Sciatic nerve (tissue), 2 donors: ENCODE results near the gene GDPD1. TPM values are rescaled to one million over a fixed set of nuclear protein-coding genes. Genes with fewer than 3 reads are reported as not detected.
"Not testable (repeated sequence)": the region's sequence is repeated elsewhere in the genome, so short reads cannot be mapped to it uniquely, and the experiment has no call there.

Source experiments
- ATAC-seq: fragments of 200-7000 bp; cut with Tn5 transposase; one replicate; pipeline ENCODE4 v1.9.1; 2020; ENCODE audit warnings: mild to moderate bottlenecking, moderate library complexity
- DNase-seq: peaks from one replicate; pipeline ENCODE4 v3.0.0-alpha.2; 2020; ENCODE audit warnings: low spot score
- intact Hi-C: fragments of 100-400 bp; cut with DNase I; formaldehyde crosslinking; loops from one replicate; pipeline ENCODE4 v1.14.2; 2022
- total RNA-seq: library from RNA; stranded (reverse); fragmentation: NEBNext Ultra II Directional; extraction: Animal tissue kit (Norgen Biotek cat#: 25700); gene quantifications from one replicate; pipeline ENCODE4 v1.2.1, GENCODE V29; 2021
- donor health status: DM: no; HTN: no; CAD: no.
- donor health status: DM: no; HTN: no; CAD: no.

GDPD1 gene
- total RNA-seq, 1 donor from 2014 or later: 4.1 TPM

DNA sequence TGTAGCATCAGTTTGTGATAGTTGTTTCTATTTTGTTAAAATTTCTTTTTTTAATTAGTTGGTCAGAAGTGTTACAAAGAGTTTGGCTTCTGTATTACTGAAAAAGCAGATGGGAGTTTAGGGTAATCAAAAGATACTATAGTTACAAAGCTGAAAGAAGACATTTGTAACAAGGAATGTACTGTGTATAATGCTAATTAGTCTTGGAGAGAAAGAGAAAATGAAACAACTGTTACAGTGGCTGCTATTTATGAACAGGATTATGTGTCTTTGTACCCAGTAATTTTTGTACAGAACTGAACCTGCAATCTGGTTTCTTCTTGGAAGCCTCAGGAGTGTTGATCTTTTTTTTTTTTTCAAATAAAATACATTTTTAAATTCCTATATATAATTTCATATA, 14.3 kb downstream of the GDPD1 start:
- no peak for ATAC-seq
- intact Hi-C loops: no loop called here

DNA sequence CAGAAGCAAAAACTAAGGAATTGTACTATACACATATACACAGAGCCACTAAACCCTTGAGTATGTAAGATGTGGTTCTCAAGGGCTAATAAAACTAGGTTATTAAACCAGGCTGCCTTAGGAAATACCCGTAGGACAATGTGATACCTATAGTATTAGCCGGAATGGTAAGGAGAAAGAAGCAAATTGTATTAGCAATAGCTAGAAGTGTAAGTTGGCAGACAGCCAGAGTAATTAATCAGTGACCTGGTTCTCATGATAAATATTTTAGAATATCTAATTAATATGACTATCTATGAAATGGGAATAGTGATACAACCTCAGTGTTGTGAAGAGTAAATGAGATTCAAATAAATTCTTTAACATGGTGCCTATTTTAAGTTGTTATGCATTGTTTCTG, 18.6 kb downstream of the GDPD1 start:
- ATAC-seq (no peak), DNase-seq (no peak)
- intact Hi-C loops: no loop called here

More for the DNA sequence above, 14.3 kb downstream of the GDPD1 start:
- DNase-seq: no peak

DNA sequence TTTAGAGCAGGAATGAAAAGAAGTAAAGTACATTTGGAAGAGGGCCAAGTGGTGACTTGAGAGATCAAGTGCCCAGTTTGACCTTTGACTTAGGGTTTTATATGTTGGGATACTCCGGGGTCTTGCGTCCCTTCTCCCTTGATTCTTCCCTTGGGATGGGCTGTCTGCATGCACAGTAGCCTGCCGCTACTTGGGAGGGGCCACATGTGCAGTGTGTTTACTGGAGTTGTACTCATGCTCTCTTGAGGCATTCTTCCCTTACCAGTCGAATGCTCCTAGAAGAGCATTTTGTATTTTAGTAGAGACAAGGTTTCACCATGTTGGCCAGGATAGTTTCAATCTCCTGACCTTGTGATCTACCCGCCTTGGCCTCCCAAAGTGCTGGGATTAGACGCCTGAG, 23.8 kb downstream of the GDPD1 start:
- intact Hi-C loops: no loop called here
- ATAC-seq: no peak
- no peak for DNase-seq

DNA sequence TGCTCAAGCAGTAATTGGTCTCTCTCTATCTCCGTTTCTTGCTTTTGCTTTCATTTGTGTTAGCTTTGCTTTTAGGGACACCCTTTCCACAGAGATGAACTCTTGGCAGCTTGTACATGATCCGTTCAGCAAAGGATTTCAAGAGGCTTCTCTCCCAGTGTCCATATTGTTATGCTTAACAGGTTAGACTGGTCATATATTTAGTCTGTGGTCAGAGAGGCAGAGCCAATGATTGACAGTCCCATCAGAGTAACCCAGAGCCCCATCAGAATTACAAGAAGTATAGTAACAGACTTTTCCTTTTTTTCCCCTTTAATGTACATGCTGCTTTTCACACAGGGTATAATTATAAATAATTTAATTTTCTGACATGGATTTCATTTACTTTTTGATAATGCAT, 34.4 kb downstream of the GDPD1 start:
- DNase-seq (no peak), ATAC-seq (no peak)
- intact Hi-C loops: no loop called here

DNA sequence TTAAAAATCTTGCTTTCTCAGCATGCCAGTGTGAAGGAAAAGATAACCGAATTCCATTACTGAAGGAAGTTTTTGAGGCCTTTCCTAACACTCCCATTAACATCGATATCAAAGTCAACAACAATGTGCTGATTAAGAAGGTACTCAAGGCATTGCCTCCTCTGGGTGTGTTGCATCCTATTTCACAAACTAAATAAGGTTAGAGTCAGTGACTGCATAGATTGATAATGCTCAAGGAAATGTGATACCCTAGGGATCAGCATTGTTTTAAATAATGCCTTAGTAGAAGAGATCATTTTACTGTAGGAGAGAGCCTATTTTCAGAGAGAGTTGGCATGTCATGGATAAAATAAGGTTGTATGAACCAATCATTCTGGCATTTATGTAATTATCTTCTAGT, 36.8 kb downstream of the GDPD1 start:
- DNase-seq (no peak), ATAC-seq (no peak)
- intact Hi-C loops: no loop called here

DNA sequence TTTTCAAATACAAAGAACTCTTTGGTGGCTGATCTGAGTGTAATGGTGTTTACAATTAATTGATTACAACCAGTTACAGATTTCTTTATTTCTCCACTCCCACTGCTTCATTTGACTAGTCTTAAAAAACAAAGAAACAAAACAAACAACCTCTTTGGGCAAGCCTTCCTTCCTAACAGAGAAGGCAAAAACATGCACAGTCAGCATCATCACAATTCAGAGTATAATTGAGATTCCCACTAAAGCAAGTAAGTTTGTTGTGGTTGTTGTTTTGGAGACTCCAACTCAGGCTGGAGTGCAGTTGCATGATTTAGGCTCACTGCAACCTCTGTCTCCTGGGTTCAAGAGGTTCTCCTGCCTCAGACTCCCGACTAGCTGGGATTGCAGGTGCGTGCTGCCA, 40.4 kb downstream of the GDPD1 start:
- ATAC-seq: no peak
- no peak for DNase-seq
- intact Hi-C loops: no loop called here

DNA sequence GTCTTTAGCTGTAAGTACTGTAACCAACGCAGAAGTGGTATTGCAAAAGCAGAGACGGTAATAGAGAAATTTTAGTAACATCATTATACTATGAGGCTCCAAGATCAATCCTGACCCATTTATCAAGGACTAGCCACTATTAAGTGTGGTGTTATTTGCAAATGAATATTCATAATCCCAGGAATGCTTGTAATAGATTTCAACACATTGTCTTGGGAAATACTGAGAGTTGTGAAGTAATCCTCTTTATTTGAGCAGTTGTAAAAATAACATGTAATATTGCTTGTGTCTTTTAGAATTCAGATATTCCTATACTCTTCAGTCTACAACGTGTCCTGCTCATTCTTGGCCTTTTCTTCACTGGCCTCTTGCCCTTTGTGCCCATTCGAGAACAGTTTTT, 46.4 kb downstream of the GDPD1 start:
- DNase-seq (no peak), ATAC-seq (no peak)
- intact Hi-C loops: no loop called here

DNA sequence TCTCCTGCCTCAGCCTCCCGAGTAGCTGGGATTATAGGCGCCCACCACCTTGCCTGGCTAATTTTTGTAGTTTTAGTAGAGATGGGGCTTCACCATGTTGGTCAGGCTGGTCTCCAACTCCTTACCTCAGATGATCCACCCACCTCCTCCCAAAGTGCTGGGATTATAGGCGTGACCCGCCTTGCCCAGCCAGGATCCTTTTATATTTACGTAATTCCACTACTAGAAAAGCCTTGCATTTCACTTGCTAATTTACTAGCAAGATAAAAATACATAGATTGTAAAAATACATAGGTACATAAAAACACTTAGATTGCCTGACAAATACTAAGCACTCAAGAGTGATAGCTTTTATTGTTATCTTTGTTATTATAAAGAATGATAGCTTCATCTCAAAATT, 47.5 kb downstream of the GDPD1 start:
- DNase-seq: no peak
- ATAC-seq: no peak
- intact Hi-C loops: no loop called here

DNA sequence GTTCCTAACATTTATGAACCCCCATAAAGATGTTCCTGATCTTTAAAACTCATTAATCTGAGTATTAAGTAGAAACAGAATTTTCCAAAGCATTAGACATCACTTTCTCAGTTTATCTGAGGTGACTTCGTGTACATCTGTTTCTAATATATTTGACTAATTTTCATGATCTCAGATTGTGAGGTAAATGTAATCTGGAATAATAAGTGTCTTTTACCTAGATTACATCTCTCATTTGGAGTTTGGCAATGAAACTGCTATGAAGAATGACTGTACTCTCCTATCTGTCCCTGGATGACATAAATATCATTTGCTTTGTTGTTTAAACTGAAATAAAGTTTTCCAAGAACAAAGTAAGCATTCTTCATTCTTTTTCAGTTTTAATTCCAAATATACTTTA, 55.3 kb downstream of the GDPD1 start:
- intact Hi-C loops: no loop called here
- ATAC-seq (no peak), DNase-seq (no peak)

DNA sequence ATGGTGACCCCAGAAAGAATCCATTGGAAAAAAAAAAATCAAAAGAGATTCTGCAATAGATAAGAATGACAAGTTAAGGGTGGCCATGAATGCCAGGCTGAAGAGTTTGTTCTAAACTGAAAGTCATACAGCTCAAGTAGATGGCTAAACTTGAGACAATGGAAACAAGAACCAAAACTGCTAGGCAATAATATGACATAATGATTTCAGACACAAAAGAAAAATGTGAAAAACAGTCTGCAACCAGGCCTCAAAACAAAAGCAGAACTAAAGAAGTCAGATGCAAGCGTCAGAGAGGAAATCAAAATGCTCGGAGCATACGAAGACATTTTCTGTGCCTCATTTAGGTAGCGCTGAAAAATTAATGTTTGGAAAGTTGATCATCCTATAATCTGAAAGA, 56.7 kb downstream of the GDPD1 start:
- intact Hi-C loops: no loop called here
- DNase-seq (no peak), ATAC-seq (peak; percentile 73)

DNA sequence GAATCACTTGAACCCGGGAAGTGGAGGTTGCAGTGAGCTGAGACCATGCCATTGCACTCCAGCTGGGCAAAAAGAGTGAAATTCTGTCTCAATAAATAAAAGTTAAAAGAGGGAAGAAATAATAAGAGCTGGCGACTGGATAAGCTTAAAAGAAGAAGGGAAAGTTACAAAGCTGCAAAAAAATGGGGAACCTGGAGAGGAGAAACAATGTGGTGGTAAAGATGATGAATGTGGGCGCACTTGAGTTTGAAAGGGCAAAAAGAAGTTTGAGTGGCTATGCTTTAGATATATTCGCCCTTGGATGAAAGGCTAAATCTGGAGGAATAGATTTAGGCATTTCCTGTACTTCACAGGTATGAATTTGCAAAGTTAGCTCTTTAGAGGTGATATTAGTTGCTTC, 58.1 kb downstream of the GDPD1 start:
- peak; percentile 46 for ATAC-seq
- no peak for DNase-seq
- intact Hi-C loops: no loop called here

DNA sequence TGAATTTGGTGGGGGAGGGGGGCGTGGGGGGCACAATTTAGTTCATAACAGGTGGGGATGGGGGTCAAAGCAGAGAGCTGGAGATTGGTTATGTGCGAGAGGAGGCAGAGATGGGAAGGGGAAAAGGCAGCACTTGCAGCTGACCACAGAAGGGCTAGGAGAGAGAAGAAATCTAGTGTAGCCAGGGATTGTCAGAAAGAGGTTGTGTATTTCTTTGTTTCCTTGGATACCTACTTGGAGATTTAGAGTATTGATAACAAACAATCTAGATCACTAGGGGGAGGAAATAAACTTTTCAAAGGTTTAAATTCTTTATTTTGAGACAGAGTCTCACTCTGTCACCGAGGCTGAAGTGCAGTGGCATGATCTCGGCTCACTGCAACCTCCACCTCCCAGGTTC, 64.0 kb downstream of the GDPD1 start:
- no peak for DNase-seq
- intact Hi-C loops: no loop called here
- ATAC-seq: no peak

DNA sequence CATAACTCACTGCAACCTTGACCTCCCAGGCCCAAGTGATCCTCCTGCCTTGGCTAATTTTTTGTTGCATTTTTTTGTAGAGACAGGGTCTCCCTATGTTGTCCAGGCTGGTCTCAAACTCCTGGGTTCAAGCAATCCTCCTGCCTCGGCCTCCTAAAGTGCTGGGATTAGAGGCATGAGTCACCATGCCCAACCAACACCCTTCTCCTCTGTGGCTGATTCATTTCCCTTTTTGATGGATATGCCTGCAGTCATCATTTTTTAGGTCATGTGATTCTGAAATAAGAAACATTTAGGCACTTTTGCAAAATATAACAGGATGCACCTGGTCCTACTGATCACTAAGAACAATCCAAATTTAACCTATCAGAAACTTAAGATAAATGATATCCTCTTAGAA, 67.1 kb downstream of the GDPD1 start:
- no peak for DNase-seq
- ATAC-seq: peak; percentile 77
- intact Hi-C loops: no loop called here

DNA sequence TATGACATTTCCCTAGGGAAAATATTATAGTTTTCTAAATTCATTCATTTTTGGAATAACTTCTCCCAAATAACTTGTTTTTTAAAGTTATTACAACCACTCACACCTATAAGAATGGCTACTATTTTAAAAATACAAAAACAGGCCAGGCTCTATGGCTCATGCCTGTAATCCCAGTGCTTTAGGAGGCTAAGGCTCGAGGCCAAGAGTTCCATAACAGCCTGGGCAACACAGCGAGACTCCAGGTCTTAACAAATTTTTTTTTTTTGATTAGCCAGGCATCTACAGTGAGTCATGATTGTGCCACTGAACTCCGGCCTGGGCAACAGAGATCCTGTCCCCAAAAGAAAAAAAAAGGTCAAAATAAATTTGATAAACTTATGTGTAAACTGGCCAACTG, 67.6 kb downstream of the GDPD1 start:
- intact Hi-C loops: no loop called here

DNA sequence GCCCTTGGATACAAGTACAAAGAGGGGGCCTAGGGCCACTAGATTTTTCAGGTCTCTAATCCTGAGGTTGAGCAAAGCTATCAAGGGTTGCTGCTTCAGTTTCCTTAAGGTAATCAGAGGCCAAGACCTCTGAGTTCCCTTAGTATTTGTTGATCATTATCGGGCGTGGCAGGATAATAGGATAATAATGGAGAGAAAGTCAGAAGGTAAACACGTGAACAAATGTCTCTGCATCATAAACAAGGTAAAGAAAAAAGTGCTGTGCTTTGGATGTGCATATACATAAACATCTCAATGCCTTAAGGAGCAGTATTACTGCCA, 69.6 kb downstream of the GDPD1 start:
- intact Hi-C loops: no loop called here
- DNase-seq (no peak), ATAC-seq (no peak)

More for the DNA sequence above, 67.6 kb downstream of the GDPD1 start:
- DNase-seq: no peak
- ATAC-seq: no peak

DNA sequence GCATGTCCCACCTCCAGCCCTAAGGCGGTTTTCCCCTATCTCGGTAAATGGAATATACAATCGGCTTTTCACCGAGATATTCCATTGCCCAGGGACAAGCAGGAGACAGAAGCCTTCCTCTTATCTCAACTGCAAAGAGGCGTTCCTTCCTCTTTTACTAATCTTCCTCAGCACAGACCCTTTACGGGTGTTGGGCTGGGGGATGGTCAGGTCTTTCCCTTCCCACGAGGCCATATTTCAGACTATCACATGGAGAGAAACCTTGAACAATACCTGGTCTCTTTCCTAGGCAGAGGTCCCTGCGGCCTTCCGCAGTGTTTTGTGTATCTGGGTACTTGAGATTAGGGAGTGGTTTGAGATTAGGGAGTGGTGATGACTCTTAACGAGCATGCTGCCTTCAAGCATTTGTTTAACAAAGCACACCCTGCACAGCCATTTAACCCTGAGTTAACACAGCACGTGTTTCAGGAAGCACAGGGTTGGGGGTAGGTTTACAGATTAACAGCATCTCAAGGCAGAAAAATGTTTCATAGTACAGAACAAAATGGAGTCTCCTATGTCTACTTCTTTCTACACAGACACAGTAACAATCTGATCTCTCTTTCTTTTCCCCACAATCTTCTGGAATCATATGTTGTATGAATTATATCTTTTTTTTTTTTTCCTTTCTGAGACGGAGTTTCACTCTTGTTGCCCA, 70.1 kb downstream of the GDPD1 start:
- DNase-seq, intact Hi-C loops, ATAC-seq: not testable (repeated sequence)

DNA sequence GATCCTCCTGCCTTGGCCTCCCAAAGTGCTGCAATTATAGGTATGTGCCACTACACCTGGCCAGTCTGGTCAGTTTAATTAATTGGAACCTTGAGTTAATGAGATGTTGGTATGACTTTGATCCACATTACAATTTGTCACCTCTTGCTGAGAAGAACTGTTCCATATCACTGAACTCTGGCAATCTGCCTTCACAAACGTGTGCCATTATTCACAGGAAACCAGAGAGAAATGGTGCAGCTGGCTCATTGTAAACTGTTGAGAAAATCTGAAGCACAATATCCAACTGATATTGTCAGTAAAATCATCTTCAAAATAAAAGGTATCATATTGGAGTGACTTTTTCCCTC, 71.8 kb downstream of the GDPD1 start:
- no peak for DNase-seq
- no peak for ATAC-seq
- intact Hi-C loops: no loop called here

DNA sequence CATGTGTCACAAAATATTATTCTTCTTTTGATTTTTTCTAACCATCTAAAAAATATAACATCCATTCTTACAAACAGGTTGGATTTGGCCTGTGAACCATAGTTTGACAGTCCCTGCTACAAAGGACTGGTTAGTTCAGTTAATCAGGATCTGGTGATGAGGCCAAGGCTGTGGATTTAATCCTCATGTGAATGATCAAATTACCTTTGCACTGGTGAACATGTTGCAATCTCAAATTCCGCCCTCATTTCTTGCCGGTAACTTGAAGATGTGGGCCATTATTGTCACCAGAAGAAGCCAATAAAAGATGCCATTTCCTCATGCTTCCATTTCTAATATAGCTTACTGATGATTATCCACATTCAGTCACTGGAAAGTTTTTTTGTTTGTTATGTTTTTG, 75.9 kb downstream of the GDPD1 start:
- DNase-seq (no peak), ATAC-seq (no peak)
- intact Hi-C loops: no loop called here

DNA sequence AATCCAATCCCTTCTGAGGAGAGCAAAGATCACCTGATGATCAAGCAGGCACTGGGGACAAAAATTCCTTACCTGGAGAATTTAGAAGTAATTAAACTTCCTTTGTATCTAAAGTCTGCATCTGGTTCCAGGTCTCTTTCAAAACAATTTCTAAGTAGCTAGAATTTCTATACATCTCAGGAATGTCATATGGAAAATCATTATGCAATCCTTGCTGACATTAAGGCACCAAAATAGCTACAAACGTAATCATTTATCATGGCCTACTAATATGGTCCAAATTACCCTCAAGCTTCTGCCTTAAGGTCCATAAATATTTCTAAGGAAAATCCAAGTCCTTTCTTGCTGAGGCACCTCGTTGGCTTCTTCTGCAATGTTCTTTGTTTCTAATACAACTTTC, 78.2 kb downstream of the GDPD1 start:
- intact Hi-C loops: no loop called here
- ATAC-seq (no peak), DNase-seq (no peak)

DNA sequence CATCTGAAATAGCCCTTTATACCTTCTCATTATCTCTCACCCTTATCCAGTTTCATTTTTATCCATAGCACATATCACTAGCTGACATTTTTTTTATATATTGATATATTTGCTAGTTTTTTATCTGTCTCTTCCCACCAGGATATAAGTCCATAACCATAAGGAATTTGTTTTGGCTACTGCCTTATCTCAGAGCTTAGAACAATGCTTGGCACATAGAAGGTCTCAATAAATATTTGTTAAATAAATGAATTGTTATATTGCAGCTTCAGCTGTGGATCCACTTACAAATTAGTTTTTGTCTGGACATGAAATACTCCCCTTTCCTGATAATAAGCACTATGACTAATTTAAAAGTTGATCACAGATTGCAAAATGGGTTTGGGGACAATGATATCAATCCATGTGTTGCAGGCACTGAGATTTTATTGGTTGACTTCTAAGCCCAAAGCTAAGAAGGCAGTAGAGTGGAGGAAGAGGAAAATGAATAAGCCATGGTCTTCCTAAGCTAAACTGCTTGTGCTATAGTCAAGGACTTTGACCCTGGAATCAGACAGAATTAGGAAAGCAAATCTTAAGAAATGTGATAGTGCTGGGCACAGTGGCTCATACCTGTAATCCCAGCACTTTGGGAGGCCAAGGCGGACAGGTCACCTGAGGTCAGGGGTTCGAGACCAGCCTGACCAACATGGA, 79.2 kb downstream of the GDPD1 start:
- intact Hi-C loops: no loop called here

DNA sequence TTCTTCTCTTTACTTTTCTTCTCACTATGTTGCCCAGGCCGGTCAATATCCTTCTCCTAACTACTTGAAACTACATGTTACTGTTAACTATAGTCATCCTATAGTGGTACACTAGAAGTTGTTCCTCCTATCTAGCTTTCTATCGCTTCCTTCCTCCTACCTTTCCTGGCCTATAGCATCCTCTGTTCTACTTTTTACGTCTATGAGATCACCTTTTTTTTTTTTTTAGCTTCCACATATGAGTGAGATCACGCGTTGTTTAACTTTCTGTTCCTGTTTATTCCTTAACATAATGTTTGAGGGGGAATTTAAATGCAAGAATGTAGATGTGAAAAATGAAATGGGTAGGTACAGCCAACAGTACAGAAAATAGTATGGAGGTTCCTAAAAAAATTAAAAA, 80.6 kb downstream of the GDPD1 start:
- ATAC-seq: no peak
- no peak for DNase-seq
- intact Hi-C loops: no loop called here

More for the DNA sequence above, 79.2 kb downstream of the GDPD1 start:
- ATAC-seq (no peak), DNase-seq (no peak)
